Activated T-helper 1 cell treated with Interleukin-2 at 50 U/mL for 16 hours (primary cell): ENCODE measurements around the gene PLA2G2F.

Experiments used
- DNase-seq: peaks from one replicate; pipeline ENCODE4 v3.0.0-alpha.2; 2020; ENCODE audit warnings: low read depth

PLA2G2F gene

DNA sequence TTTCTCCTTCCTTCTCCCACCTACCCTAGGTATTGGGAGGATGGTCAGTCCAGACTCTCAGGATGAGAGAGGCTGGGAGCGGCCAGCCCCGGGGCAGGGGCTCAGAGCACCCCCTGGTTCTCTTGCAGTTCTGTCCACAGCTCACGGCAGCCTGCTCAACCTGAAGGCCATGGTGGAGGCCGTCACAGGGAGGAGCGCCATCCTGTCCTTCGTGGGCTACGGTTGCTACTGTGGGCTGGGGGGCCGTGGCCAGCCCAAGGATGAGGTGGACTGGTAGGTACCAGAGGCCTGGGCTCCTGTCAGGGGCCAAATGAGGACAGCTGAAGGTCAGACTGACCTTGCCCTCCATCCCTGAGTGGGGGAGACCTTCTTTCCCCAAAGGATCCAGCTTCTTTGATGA is 4.2 kb downstream of the PLA2G2F start:
- no peak for DNase-seq

DNA sequence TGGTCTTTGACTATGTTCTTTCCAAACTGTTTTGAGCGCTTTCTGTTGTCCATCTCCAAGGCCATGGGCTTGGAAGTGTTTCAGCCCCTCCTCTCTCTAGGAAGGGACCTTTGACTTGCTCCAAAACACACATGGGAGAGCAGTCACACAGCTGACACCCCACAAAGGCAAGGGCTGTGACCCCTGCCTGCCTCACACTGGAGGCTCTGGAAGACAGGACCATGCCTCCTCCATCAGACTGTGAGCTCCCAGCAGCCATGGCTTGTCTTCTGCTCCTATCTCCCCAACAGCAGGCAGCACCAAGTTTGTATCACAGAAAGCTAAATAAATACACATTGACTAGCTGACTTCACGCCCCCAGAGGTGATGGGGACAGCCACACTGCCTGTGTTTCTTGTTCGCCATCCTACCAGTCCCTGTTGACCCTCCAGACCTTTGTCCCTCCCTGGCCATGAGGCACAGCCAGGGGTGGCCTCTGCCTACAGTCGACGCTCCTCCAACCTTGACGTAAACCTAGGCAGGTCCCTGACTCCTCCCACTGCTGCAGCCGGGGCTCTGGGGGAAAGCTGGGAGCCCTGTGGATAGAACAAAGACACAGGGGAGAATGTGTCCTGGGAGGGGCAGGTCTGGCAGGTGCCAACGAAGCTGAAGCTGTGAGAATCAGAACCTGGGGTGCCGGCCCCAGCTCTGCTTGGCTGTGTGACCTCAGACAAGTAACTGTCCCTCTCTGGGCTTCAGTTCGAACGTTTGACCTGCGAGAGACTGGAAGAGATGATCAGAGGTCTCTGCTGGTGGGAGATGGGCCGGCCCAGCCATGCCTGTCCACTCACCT is 4.8 kb downstream of the PLA2G2F start:
- no peak for DNase-seq

DNA sequence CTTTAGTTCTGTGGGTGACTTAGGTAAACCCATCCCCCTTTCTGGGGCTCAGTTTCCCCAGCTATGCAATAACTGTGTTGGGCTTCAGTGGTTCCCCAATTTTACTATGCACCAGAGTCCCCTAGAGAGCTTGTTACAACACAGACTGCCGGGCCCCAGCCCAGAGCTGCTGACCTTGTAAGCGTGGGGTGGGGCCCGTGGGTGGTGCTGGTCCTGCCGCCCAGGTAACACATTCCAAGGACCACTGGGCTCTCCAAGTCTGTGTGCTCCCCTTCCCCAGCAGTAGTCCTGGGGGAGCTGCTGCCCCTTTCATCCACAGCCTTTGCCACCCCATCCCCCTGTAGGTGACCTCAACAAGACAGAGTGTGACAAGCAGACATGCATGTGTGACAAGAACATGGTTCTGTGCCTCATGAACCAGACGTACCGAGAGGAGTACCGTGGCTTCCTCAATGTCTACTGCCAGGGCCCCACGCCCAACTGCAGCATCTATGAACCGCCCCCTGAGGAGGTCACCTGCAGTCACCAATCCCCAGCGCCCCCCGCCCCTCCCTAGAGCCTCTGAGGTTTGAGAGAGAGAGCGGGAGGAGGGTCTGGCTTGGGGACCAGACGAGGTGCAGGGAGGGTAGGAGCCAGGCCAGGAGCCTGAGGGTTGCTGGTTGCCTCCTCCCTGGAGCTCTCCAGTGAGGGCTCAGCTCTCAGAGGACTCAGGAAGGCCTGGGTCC is 8.9 kb downstream of the PLA2G2F start:
- no peak for DNase-seq

DNA sequence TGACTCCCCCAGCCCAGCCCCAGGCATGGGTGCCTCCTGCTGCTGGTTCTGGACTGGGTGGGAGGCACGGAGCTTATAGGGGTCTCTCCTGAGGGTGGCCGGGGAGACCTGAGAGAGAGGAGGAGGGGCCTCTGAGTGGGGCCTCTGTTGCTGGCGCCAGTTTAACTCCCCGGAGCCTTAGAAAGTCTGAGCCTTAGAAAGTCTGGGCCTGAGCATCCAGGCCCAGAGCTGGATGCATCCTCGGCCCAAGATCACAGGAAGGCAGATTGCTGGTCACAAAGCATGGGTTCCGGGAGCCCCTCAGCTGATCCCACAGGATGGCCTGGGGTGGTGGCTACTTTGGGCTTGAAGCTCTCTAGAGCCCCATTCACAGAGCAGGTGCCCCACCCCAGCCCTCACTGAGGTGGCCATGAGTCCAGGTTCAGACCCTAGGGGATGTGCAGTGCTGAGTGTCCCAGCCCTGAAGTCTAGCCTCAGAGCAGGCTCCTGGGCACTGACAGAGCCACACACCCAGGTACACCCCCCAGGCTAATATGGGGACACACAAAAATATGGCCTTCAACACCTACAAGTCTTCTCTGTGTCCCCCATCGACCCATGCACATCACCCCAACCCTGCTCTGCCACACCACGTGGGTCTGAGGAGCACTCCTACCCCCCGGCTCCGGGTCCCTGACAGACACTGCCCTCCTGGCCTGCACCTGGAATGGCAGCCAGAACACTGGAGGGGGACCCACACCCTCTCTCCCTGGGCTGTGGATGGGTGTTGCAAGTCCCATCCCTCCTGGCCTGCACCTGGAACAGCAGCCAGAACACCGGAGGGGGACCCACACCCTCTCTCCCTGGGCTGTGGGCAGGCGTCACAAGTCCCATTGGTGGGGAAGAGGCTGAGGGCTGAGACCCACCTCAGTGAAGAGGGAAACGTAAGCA is 9.7 kb downstream of the PLA2G2F start:
- no peak for DNase-seq

DNA sequence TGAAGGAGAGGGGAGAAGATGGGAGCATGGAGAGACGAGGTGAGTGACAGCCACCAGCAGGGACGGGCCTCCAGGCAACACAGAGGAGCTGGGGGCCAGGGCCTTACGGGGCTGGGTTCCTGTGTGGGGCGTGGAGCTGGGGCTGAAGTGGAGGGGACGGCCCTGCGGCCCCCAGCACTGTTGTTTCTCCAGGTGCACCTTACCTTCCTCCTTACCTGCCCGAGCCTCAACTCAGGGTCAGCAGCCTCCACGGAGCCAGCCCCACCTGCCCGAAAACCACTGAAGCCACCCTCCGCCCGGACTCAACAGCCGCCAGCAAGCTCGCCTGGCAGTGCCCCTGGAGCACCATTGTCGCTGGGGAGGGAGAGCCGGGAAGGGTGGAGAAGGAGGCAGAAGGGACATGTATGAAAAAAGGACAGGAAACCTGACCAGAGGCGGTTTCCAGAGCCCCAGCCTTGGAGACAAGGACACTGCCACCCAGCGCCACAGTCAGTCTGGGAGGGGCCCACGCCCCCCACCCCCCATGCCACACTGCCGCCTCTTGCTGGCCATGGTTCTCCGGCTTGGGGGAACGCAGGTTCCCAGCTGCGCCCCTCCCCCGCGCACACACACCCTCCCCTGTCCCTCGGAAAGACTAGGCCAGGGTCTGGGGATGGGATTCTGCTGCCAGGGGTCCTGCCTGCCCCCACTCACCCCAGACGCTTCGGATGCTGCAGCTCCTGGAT is 10.6 kb downstream of the PLA2G2F start:
- DNase-seq = no peak

DNA sequence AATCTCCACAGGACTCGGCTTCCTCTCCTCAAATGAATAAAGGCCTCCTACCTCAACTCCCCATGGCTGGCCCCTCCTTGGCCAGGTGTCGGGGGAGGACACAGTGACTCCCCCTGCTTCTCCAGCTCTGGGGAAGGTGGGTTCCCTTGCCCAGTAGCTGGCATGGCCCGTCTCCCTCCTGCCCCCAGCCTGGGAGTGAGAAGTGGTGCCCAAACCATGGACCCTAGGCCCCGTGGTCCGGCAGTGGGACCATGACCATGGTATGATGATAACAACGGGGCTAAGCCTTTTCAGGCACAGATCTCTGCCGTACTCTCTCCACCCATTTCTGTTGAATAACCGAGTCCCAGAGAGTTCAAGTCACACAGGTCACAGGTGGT is 11.2 kb downstream of the PLA2G2F start:
- DNase-seq = no peak

DNA sequence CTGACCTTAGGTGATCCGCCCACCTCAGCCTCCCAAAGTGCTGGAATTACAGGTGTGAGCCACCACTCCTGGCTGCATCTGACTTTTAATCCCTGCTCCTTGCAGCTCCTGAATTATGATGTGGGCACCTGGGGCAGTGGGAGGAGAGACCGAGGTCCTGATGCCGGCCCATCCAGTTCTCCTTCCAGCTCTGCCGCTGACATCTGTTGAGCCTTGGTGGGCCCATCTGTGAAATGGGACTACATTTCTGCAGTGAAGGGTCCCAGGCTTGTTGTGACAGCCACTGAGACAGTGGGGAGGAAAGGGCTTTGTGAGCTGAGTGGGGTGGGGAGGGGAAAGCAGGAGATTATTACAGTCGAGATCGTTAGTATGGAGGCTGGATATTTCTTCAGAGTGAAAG is 11.8 kb downstream of the PLA2G2F start:
- no peak for DNase-seq

DNA sequence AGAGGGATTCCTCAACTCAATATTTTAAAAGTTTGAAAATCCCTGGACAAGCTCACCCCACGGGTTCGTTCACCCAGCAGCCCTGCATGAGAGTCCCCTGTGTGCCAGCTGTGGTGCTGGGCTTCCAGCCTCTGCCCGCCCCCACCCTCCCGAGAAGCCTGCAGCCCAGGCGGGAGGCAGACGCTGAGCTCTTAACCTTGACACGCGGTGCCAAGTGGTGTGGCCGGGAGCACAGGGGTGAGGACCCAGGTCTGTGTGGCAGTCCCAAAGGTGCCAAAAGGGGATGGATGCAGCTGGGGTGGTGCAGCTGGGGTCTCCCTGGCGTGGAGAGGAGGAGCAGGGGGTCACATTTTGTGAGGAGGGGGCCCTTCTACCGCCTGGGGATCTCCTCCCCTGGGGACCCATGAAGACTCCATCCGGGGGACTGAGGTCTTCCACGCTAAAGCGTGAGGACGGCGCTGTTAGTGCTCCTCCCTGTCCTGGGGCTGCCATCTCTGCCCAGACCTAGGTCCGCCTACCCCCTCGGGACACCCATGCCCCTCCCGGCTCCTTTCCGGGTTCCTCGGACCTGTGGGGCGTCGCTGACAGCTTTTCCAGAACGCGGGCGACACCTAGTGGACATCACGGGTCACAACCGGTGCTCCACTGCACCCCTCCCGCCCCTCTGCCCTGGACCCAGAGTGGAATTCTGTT is 12.9 kb downstream of the PLA2G2F start:
- DNase-seq = peak; percentile 58

DNA sequence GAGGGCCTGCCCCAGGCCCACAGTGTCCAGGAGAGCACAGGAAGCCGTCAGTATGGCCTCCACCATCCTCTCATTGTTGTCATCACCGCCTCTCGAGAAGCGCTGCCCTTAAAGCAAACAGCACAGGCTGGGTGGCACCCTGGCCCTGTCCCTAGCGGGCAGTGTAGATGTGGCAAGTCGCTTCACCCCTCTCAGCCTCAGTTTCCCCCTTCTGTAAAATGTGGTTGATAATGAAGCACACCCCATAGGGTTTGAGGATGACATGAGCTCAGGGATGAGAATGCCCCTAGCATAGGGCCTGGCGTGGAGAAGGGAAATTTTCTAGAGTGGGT is 13.4 kb downstream of the PLA2G2F start:
- no peak for DNase-seq

DNA sequence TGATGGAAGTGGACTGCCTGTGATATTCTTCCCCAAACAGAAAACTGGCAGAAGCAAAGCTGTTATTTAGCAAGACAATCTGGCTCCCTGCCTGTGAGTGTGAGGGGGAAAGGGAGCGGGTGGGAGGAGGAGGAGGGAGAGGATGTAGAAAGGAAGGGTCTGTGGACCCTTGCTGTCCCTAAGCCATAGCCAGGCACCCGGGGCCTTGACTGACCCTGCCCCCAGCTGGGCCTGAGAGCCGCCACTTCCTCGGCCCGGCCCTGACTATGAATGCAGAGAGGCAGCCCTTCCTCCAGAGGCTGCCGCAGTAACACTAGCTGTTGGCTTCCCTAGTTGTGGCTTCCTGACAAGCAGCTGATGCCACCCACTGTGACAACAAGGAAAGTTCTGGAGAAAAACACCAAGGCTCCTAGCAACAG is 13.9 kb downstream of the PLA2G2F start:
- no peak for DNase-seq

DNA sequence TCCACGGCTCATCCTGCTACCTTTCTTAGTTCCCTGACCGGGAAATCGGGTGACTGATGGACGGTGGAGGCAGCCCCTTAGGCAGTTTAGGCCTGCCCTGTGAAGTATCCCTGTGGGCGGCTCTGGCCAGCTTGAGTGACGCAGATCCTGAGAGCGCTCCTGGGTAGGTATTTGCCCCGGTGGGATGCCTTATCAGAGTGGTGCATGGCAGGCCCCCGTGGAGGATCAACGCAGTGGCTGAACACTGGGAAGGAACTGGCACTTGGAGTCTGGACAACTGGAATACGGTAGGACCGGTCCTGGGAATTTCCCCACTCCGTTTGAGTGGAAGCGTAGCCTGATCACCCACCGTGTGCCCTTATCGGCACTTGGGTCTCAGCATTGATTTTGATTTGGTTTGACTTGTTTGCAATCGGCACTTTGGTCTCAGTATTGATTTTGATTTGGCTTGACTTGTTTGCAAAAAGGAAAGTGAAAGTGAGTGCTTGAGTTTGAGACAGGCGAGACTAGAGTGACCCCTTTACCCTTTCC is 15.2 kb downstream of the PLA2G2F start:
- DNase-seq = no peak

DNA sequence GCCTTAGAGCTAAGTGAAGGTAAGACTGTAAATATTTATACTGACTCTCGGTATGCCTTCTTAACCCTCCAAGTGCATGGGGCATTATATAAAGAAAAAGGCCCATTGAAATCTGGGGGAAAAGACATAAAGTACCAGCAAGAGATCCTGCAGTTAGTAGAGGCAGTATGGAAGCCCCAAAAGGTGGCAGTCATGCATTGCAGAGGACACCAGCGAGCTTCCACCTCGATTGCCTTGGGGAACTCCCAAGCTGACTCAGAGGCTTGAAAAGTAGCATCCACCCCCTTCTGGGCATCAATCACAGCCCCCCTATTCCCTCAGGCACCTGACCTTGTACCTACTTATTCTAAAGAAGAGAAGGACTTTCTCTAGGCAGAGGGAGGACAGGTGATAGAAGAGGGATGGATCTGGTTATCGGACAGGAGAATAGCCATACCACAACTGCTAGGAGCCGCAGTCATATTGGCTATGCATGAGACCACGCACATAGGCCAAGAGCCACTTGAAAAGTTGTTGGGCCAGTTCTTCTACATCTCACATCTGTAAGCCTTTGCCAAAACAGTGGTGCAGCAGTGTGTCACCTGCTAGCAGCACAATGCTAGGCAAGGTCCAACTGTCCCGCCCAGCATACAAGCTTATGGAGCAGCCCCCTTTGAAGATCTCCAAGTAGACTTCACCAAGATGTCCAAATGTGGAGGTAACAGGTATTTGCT is 19.4 kb downstream of the PLA2G2F start:
- no peak for DNase-seq

DNA sequence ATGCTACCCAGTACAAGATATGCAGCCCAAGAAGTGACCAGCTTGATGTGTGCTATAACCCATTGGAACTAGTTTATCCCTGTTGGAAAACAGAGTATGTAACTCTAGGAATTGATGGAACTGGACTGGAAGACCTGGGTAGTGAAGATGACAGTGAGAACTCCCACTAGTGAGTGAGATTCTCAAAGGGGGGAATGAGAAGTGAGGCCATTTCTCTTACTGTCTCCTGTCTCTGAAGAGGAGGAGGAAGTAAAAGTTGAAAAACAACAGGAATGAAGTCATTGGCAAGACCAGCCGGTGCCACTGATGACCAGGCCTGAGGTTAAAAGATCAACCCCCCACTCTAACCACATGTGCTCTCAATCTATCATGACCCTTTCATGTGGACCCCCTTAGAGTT is 20.9 kb downstream of the PLA2G2F start:
- no peak for DNase-seq

DNA sequence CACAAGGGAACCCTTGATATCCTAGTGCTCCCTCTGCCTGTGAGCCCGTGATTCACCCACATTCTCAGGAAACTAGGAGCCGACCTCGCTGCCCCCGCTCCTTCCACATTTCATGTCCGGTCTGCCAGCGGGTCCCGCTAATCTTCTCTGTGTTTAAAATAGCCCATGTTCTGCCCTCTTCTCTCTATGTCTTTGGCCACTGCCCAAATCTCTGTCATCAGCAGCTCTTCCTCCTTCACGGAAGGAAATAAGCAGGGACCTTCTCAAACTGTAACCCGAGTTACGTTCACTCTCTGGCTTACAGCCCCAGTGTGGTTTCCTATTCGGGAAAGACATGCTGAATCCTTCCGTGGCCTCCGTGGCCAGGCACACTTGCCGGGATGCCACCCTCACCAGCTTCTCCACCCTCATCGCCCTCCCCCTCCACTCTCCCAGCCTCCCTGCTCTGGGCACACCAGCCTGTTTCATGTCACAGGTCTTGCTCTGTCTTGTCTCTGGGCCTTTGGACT is 25.6 kb downstream of the PLA2G2F start:
- no peak for DNase-seq

DNA sequence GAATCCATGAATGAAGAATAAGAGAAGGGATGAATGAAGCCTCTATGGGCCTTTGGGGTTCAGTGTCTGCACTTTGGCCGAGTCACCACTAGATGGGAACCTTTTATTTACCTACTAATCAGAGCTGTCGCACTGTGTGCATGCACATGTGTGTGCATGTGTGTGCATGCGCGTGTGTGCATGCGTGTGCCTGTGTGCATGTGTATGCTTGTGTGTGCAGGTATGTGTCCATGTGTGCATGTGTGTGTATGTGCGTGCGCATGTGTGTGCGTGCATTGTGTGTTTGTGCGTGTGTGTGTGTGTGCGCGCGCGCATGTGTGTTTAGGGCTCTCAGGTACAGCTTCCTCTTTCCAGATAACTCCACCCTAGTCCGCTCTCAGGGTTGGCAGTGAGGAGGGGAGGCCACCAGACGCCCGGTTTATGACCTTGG is 26.4 kb downstream of the PLA2G2F start:
- DNase-seq = no peak

DNA sequence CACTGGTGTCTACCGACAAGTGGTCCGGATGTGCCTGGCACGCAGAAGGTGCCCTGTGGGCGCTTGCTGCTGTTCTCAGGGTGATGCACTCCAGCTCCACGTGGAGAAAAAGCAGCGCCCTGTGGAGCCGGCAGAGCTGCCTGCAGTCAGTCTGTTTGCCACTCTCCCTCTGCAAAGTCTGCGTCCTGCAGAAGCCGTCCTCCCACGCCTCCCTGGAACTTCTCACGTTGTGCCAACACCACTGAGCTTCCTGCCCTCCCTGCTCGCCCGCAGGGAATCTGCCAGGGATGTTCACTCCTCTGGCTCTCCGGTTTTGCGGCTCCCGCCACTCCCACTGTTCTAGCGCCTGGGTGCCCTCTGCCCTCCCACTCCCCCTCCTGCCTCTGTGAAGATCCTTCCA is 26.9 kb downstream of the PLA2G2F start:
- no peak for DNase-seq

DNA sequence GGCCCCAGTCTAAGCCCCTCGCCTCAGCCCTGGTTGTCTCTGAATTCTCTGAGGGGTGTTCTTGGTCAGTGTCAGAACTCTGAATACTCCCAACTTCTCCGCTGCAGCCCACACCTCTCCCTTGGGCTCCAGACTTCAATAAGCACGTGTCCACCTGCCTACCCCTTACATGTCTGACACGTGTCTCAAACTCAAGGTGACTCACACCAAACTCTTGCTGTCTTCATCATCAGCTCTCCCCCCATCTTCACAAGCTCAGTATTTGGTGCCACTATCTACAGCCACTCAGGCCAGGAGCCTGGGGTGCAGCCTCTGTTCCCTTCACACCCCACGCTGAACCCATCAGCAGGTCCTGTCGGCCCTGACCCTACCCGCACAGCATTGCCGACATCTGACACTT is 28.0 kb downstream of the PLA2G2F start:
- DNase-seq = no peak

DNA sequence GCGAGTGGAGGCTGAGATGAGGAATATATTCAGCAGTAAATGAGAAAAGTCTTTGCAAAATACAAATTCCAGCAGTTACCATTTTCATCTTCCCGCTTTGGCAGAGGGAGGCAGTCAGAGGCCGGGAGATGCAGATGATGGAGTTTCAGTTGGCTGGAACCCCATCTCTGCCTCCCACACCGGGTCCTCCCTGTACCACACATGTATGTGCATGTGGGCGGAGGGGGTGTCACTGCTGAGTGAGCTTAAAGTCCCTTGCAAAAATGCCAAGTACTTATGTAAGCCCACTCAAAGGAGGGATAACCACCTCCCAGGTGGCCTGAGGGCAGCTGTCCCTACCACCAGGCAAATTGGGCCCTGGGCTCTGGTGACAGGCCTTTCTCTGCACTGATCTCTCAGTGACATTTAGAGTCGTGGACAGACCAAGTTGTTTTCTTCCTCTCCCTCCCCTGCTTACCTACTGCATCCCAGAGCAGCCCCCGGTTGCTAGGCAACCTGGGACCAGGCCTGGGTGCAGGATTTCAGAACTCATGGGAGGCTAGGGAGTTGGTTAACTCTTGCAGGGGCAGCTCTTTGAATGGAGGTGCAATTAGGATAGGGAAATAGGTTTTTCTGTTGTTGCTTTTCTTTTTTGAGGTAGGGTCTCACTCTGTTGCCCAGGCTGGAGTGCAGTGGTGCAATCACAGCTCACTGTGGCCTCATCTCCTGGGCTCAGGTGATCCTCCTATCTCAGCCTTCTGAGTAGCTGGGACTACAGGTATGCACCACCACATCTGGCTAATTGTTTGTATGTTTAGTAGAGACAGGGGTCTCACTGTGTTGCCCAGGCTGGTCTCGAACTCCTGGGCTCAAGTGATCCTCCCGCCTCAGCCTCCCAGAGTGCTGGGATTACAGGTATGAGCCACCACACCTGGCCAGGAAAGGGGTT is 29.7 kb downstream of the PLA2G2F start:
- DNase-seq = no peak

DNA sequence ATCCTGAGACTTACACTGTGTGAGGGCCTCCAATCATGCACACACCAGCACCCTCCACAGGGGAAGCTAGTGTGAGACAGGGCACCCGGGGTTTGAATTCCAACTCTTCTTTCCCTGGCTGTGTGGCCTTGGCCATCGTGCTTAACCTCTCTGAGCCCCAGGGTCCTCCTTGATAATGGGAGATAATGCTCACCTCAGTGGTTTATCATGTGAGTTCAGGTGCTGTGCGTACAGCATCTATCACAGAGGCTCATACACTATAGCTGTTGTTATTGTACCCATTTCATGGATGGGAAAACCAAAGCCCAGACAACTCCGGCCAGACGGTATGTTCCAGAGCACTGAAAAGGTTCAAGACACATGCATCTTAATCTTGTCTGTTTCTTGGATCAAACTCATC is 30.8 kb downstream of the PLA2G2F start:
- DNase-seq = no peak
